MM.1S (cell line): ENCODE measurements around the gene WBP1.

Experiments used
- DNase-seq: peaks from one replicate; pipeline ENCODE4 v3.0.0-alpha.2; 2015
- H2AFZ ChIP-seq: fragments of 300-600 bp; sonication (generic); 2 replicates; pipeline ENCODE4 v1.6.0; 2016; ENCODE audit warnings: antibody characterized with exemption, low read length
- H3F3A ChIP-seq: fragments of 300-600 bp; sonication (generic); 2 replicates; pipeline ENCODE4 v1.6.1; 2016; ENCODE audit warnings: mild to moderate bottlenecking, antibody characterized with exemption, low read length, moderate library complexity, mixed read lengths; ENCODE audit not compliant: insufficient read depth
- H3K27ac ChIP-seq: fragments of 300-600 bp; sonication (generic); 2 replicates; pipeline ENCODE4 v1.5.1; 2016; ENCODE audit warnings: mild to moderate bottlenecking, low read length
- H3K27me3 ChIP-seq: fragments of 300-600 bp; sonication (generic); replicated peaks from 2 replicates; pipeline ENCODE4 v1.6.0; 2016; ENCODE audit warnings: low read length; ENCODE audit not compliant: insufficient read depth
- H3K36me3 ChIP-seq: fragments of 300-600 bp; sonication (generic); replicated peaks from 2 replicates; pipeline ENCODE4 v1.6.1; 2016; ENCODE audit warnings: mild to moderate bottlenecking, low read length, mixed read lengths; ENCODE audit not compliant: insufficient read depth
- H3K4me1 ChIP-seq: fragments of 300-600 bp; sonication (generic); 2 replicates; pipeline ENCODE4 v1.6.1; 2016; ENCODE audit warnings: low read length, mixed read lengths
- H3K4me2 ChIP-seq: fragments of 300-600 bp; sonication (generic); 2 replicates; pipeline ENCODE4 v1.6.0; 2016; ENCODE audit warnings: low read depth, low read length
- H3K4me3 ChIP-seq: fragments of 300-600 bp; sonication (generic); 2 replicates; pipeline ENCODE4 v1.5.1; 2016; ENCODE audit warnings: low read length, mixed read lengths
- H3K79me2 ChIP-seq: fragments of 300-600 bp; sonication (generic); 2 replicates; pipeline ENCODE4 v1.6.1; 2016; ENCODE audit warnings: mixed run types, low read length, mixed read lengths
- H3K9ac ChIP-seq: fragments of 300-600 bp; sonication (generic); 2 replicates; pipeline ENCODE4 v1.6.1; 2016; ENCODE audit warnings: low read length, mixed read lengths
- H3K9me2 ChIP-seq: fragments of 300-600 bp; sonication (generic); replicated peaks from 2 replicates; pipeline ENCODE4 v1.6.1; 2016; ENCODE audit warnings: mild to moderate bottlenecking, low read length, mixed read lengths; ENCODE audit not compliant: insufficient read depth
- H3K9me3 ChIP-seq: fragments of 300-600 bp; sonication (generic); replicated peaks from 2 replicates; pipeline ENCODE4 v1.6.1; 2016; ENCODE audit warnings: mild to moderate bottlenecking, low read length, mixed read lengths; ENCODE audit not compliant: insufficient read depth
- H4K20me1 ChIP-seq: fragments of 300-600 bp; sonication (generic); 2 replicates; pipeline ENCODE4 v1.6.1; 2016; ENCODE audit warnings: mild to moderate bottlenecking, low read length, moderate library complexity, mixed read lengths; ENCODE audit not compliant: insufficient read depth
- CTCF ChIP-seq: fragments of 300-600 bp; sonication (generic); IDR thresholded peaks from 2 replicates; pipeline ENCODE4 v1.5.1; 2016; ENCODE audit warnings: antibody characterized with exemption, low read length, mixed read lengths
- EZH2 ChIP-seq: fragments of 300-600 bp; sonication (generic); optimal IDR thresholded peaks from 2 replicates; pipeline ENCODE3; 2017; ENCODE audit warnings: low read depth, mild to moderate bottlenecking, antibody characterized with exemption, low read length, mixed read lengths
- EZH2phosphoT487 ChIP-seq: fragments of 300-600 bp; sonication (generic); IDR thresholded peaks from 2 replicates; pipeline ENCODE4 v1.6.1; 2018; ENCODE audit warnings: antibody characterized with exemption, low read length

The WBP1 gene

DNA sequence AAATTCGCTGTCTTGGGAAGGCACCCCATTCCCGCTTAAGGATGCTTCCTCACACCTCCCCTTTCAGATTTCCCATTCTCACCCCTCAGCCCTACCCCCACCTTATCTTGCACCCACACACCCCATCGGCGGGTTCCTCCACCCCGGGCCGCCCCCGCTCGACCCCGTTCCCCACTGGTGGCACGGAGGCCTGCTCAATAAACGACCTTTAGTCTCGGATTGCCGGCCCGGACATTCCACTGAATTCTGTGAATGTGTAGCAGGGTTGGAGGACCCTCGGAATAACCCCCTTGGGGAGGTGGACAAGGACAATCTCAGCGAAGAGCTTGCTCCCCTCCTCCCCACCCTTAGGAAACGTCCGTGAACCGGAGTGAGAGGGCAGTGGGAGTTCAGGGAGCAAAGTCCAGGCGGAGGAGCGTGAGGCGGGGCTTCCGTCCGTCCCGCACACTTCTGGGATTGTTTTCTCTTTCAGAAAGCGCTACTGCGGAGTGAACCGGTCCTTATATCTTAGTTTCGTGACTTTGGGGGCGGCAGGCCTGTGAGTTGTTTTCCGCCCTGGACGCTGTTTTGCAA is 44.0 kb downstream of the WBP1 start:
- Histone ChIP-seq H3K27me3 (peaks cover 25% of the 10 kb centered on the region), H3K9ac (peak overlapping the region; percentile 44; the same call in 1 of the 2 replicates), H3K79me2 (peaks cover 13% of the 10 kb centered on the region), H3K4me2 (peak overlapping the region; percentile 90), H3K4me1 (peaks cover 9% of the 10 kb centered on the region), H3K9me2 (no peaks in the 10 kb centered on the region), H2AFZ (peak overlapping the region; percentile 96), H3K27ac (no peak overlapping the region), H3F3A (0 out of 2 replicates have a peak, but pooled peaks cover 14% of the 10 kb centered on the region), H4K20me1 (no peaks in the 10 kb centered on the region), H3K4me3 (peak overlapping the region; percentile 64), H3K9me3 (no peaks in the 10 kb centered on the region), H3K36me3 (no peaks in the 10 kb centered on the region)
- DNase-seq, result no peak
- TF ChIP-seq EZH2phosphoT487, result no peak
- TF ChIP-seq CTCF, result no peak
- TF ChIP-seq EZH2, result no peak

DNA sequence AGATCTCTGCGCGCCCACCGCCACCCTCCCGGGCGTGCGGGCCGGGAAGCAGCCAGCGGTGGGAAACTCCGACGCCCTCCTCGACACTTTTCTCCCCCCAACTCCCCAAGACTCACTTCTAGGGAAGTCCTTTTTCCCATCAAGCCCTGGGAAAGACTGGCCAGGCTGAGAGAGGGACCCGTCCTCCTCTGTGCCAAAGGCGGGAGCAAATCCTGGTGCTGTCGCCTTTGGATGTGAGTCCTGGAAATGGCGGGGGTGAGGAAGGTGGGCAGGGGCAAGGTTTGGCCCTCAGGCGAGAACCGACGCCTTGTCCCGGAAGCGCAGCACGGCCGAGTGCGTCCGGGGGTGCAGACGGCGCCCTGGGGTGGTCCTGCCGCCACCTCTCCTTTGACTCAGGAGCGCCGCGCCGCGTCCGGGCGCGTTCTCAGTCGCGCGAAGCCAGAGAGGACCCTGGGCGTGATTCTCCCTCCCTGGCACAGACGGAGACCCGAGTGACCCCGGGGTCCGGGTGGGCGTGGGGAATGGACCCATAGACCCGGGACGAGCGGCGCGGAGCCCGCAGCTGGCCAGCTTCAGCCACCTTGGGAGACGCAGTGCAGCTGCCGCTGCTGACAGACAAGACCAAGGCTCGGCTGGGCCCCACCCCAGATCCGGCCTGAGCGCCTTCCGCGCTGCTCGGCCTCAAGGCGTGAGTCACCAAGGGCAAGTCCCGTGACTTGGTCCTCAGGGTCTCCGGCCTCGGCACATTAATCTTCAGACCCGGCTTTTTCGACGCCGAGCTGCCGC is 44.7 kb downstream of the WBP1 start:
- Histone ChIP-seq H3K4me2 (peak overlapping the region; percentile 90), H3K27me3 (peaks cover 22% of the 10 kb centered on the region), H3K4me3 (peak overlapping the region; percentile 64), H3K9ac (peak overlapping the region; percentile 44; the same call in 1 of the 2 replicates), H3K79me2 (peaks cover 13% of the 10 kb centered on the region), H2AFZ (peak overlapping the region; percentile 96), H3K9me2 (no peaks in the 10 kb centered on the region), H4K20me1 (no peaks in the 10 kb centered on the region), H3K27ac (no peak overlapping the region), H3F3A (0 out of 2 replicates have a peak, but pooled peaks cover 14% of the 10 kb centered on the region), H3K36me3 (no peaks in the 10 kb centered on the region), H3K4me1 (peaks cover 9% of the 10 kb centered on the region), H3K9me3 (no peaks in the 10 kb centered on the region)
- TF ChIP-seq EZH2phosphoT487 (no peak), CTCF (peak; percentile 44)
- DNase-seq, result peak; percentile 58

GRCh38 chr2:74503506-74504475 is 45.6 kb downstream of the WBP1 start:
- no peak for DNase-seq
- H3K36me3 ChIP-seq, result no peaks in the 10 kb centered on the region
- H3K27ac ChIP-seq, result no peak overlapping the region
- 0 out of 2 replicates have a peak, but pooled peaks cover 14% of the 10 kb centered on the region for H3F3A ChIP-seq
- H3K4me3 ChIP-seq, result peak overlapping the region; percentile 64
- H3K9me3 ChIP-seq, result no peaks in the 10 kb centered on the region
- peak overlapping the region; percentile 96 for H2AFZ ChIP-seq
- no peaks in the 10 kb centered on the region for H4K20me1 ChIP-seq
- H3K4me1 ChIP-seq, result peaks cover 14% of the 10 kb centered on the region
- H3K4me2 ChIP-seq, result peak overlapping the region; percentile 90
- peaks cover 14% of the 10 kb centered on the region for H3K27me3 ChIP-seq
- H3K9ac ChIP-seq, result peak overlapping the region; percentile 44; the same call in 1 of the 2 replicates
- TF ChIP-seq CTCF, result no peak
- TF ChIP-seq EZH2, result no peak
- TF ChIP-seq EZH2phosphoT487, result no peak
- H3K79me2 ChIP-seq, result peaks cover 13% of the 10 kb centered on the region
- no peaks in the 10 kb centered on the region for H3K9me2 ChIP-seq
